Epithelial cell of proximal tubule (primary cell): Measurements from ENCODE around the gene SLC9A2. TPM values are rescaled to one million over a fixed set of nuclear protein-coding genes. Genes with fewer than 3 reads are reported as not detected.

Experiments used
- DNase-seq: peaks from one replicate; pipeline ENCODE4 v3.0.0-alpha.2; 2011; ENCODE audit warnings: low read depth
- H3K4me3 ChIP-seq: 2 replicates; pipeline ENCODE4 v1.5.1; 2011; ENCODE audit warnings: low read depth, mild to moderate bottlenecking, low read length
- total RNA-seq: library from RNA; depleted of rRNA; stranded (reverse); fragments of >200 nt; gene quantifications from 2 replicates; pipeline ENCODE4 v1.2.3, GENCODE V29; 2015
- TF ChIP-seq, protein P1 (sequence below): conservative IDR thresholded peaks from 2 replicates; pipeline ENCODE4 v1.5.1; 2012; ENCODE audit warnings: low read depth, mild to moderate bottlenecking, low read length

SLC9A2 gene
- total RNA-seq, 1 donor from 2014 or later: 0.86 TPM

DNA sequence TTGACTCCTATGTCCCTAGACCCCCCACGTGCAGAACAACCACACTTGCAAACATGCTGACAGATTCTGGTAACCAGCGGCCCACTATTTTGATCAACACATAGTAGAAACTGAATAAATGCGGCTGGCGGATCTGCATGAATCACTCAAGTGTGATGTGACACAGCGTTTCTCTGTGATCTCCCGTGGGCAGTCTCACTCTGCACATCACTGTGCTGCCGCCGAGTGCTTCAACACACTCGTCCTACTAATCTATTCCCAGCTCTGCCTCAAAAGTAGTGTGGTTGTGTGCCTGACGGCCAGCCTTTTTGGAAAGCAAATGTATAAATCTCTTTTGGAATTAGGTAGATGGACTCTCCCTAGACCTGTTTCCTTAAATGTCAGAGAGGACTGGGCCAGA lies 105.2 kb downstream of the SLC9A2 start:
- TF ChIP-seq, protein P1, sequence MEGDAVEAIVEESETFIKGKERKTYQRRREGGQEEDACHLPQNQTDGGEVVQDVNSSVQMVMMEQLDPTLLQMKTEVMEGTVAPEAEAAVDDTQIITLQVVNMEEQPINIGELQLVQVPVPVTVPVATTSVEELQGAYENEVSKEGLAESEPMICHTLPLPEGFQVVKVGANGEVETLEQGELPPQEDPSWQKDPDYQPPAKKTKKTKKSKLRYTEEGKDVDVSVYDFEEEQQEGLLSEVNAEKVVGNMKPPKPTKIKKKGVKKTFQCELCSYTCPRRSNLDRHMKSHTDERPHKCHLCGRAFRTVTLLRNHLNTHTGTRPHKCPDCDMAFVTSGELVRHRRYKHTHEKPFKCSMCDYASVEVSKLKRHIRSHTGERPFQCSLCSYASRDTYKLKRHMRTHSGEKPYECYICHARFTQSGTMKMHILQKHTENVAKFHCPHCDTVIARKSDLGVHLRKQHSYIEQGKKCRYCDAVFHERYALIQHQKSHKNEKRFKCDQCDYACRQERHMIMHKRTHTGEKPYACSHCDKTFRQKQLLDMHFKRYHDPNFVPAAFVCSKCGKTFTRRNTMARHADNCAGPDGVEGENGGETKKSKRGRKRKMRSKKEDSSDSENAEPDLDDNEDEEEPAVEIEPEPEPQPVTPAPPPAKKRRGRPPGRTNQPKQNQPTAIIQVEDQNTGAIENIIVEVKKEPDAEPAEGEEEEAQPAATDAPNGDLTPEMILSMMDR: no peak
- H3K4me3 ChIP-seq: no peak overlapping the region
- DNase-seq: no peak

- H3K4me3 ChIP-seq: no peak overlapping the region
- DNase-seq: no peak
- TF ChIP-seq, protein P1: no peak
These were observed 107.1 kb downstream of the SLC9A2 start for GRCh38 chr2:102726128-102727087.

DNA sequence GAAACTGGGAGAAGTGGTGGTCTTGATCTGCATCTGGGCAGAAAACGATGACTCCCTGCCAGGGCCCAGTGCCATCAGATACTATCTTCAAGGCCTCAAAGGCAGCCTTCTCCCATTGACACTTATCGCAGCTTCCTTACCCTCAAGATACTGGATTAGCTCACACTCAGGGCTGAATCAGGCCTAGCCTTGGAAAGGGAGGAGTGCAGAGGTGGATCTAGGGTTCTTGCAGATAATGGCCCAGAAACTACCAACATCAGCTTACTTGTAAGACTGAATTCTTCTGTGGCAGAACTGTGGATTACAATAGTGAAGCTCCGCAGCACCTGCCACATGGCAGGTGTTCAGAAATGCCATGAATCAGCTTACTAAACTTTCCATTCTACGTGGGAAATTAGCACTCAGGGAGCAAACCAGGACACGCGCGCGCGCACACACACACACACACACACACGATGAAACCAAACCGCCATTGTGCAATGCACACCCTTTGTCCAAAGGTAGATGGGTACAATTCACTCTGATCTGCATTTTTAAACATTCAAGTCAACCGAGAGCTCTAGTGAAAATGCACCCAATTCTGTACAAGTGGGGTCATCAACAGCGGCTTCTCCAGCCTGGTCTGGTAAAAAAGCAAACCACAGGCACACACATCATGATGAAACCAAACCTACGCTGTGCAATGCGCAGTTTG lies 116.2 kb downstream of the SLC9A2 start:
- TF ChIP-seq, protein P1: no peak
- DNase-seq: no peak
- peak overlapping the region; percentile 92 for H3K4me3 ChIP-seq

- DNase-seq: no peak
- TF ChIP-seq, protein P1: no peak
- peak overlapping the region; percentile 92 for H3K4me3 ChIP-seq
These were observed 116.7 kb downstream of the SLC9A2 start for GRCh38 chr2:102736110-102736409.

GRCh38 chr2:102736410-102737409 lies 117.4 kb downstream of the SLC9A2 start:
- TF ChIP-seq, protein P1: peak; percentile 16
- DNase-seq: no peak
- H3K4me3 ChIP-seq: peak overlapping the region; percentile 92

- no peak for DNase-seq
- TF ChIP-seq, protein P1: no peak
- H3K4me3 ChIP-seq: peak overlapping the region; percentile 92
These were observed 118.1 kb downstream of the SLC9A2 start for GRCh38 chr2:102737431-102737830.
